Endothelial cell of umbilical vein (primary cell): Measurements from ENCODE around the gene FICD. TPM values are rescaled to one million over a fixed set of nuclear protein-coding genes. Genes with fewer than 3 reads are reported as not detected.

Experiments used
- BruUV-seq: library from RNA; stranded (reverse); fragments of 400-500 nt; replicated peaks from 2 replicates; lab custom pipeline; 2021; lab: Mats Ljungman, UMichigan
- CTCF ChIA-PET: fragments of 300-600, 350-600 bp; sonication (Branson Sonifier 250); formaldehyde crosslinking; loops from one replicate; lab custom pipeline; 2021; ENCODE audit warnings: antibody characterized with exemption, inconsistent platforms; lab: Charles Lee
- POLR2A ChIA-PET: fragments of 300-600, 350-600 bp; sonication (Branson Sonifier 250); formaldehyde crosslinking; loops from one replicate; lab custom pipeline; 2021; ENCODE audit warnings: antibody characterized with exemption, inconsistent platforms; lab: Charles Lee
- DNase-seq: peaks from one replicate; pipeline ENCODE4 v3.0.0-alpha.2; 2011; ENCODE audit warnings: low read depth, low spot score
- FAIRE-seq: peaks from 2 replicates; lab custom pipeline; 2011; peaks lifted over from hg19 to GRCh38; lab: Jason Lieb, UNC
- H2AFZ ChIP-seq: 2 replicates; pipeline ENCODE4 v1.6.0; 2012; ENCODE audit warnings: low read depth, low read length, control low read depth, inconsistent platforms
- H3K27ac ChIP-seq: 2 replicates; pipeline ENCODE4 v1.5.1; 2011; ENCODE audit warnings: low read depth, mild to moderate bottlenecking, control low read depth, low read length, moderate library complexity; ENCODE audit not compliant: insufficient read depth
- H3K27me3 ChIP-seq, 2 experiments: 2 replicates each; pipeline versions ENCODE4 v1.6.0 to v1.6.1; 2011; ENCODE audit warnings: low read length in 2 of 2, mixed read lengths in 1 of 2; ENCODE audit not compliant: control insufficient read depth in 2 of 2, insufficient read depth in 2 of 2
- H3K36me3 ChIP-seq, 2 experiments: 2 replicates in 1 of 2; 3 replicates in 1 of 2; pipeline ENCODE4 v1.5.1; 2011; ENCODE audit warnings: low read length in 2 of 2, mild to moderate bottlenecking in 1 of 2, moderate library complexity in 1 of 2; ENCODE audit not compliant: control insufficient read depth in 2 of 2, insufficient read depth in 2 of 2; ENCODE audit errors: extremely low read depth in 1 of 2
- H3K4me1 ChIP-seq: 3 replicates; pipeline ENCODE4 v1.5.1; 2011; ENCODE audit warnings: mild to moderate bottlenecking, low read length; ENCODE audit not compliant: control insufficient read depth, insufficient read depth; ENCODE audit errors: extremely low read depth
- H3K4me2 ChIP-seq: 2 replicates; pipeline ENCODE4 v1.6.1; 2011; ENCODE audit warnings: low read length, control low read depth, mixed read lengths; ENCODE audit not compliant: insufficient read depth
- H3K4me3 ChIP-seq, 3 experiments: fragments of 200-600 bp in 1 of 3; sonication (generic), shearing (Covaris generic) in 1 of 3; replicated peaks in 1 of 3; 2 replicates each; pipeline ENCODE4 v1.5.1; 2011 to 2016; ENCODE audit warnings: control low read depth in 3 of 3, low read length in 3 of 3, mild to moderate bottlenecking in 2 of 3, inconsistent platforms in 1 of 3, low read depth in 1 of 3, moderate library complexity in 1 of 3; ENCODE audit not compliant: insufficient read depth in 1 of 3
- H3K79me2 ChIP-seq: 2 replicates; pipeline ENCODE4 v1.6.0; 2012; ENCODE audit warnings: low read length, inconsistent platforms; ENCODE audit not compliant: control insufficient read depth, insufficient read depth
- H3K9ac ChIP-seq: replicated peaks from 2 replicates; pipeline ENCODE3; 2011; ENCODE audit warnings: low read length, control low read depth; ENCODE audit not compliant: insufficient read depth; ENCODE audit errors: extremely low read depth
- H3K9me1 ChIP-seq: replicated peaks from 3 replicates; pipeline ENCODE4 v1.6.0; 2011; ENCODE audit warnings: mild to moderate bottlenecking, low read length; ENCODE audit not compliant: control insufficient read depth, insufficient read depth; ENCODE audit errors: extremely low read depth
- H3K9me3 ChIP-seq: replicated peaks from 2 replicates; pipeline ENCODE4 v1.5.1; 2012; ENCODE audit warnings: low read length, inconsistent platforms; ENCODE audit not compliant: control insufficient read depth, insufficient read depth
- H4K20me1 ChIP-seq: replicated peaks from 2 replicates; pipeline ENCODE3; 2011; ENCODE audit warnings: mild to moderate bottlenecking, low read length; ENCODE audit not compliant: control insufficient read depth, insufficient read depth; ENCODE audit errors: extremely low read depth
- EZH2 ChIP-seq: IDR thresholded peaks from 2 replicates; pipeline ENCODE4 v1.6.1; 2012; ENCODE audit warnings: borderline replicate concordance, low read depth, mild to moderate bottlenecking, moderate library complexity, low read length, inconsistent platforms; ENCODE audit not compliant: severe bottlenecking
- FOS ChIP-seq: IDR thresholded peaks from 2 replicates; pipeline ENCODE4 v1.6.1; 2011; ENCODE audit warnings: mild to moderate bottlenecking, low read length, moderate library complexity, borderline replicate concordance; ENCODE audit not compliant: insufficient read depth
- GATA2 ChIP-seq: IDR thresholded peaks from 2 replicates; pipeline ENCODE4 v1.7.0; 2011; ENCODE audit warnings: low read depth, mild to moderate bottlenecking, moderate library complexity, mixed read lengths, low read length; ENCODE audit not compliant: insufficient read length, insufficient read depth
- JUN ChIP-seq: IDR thresholded peaks from 2 replicates; pipeline ENCODE4 v1.6.1; 2011; ENCODE audit warnings: borderline replicate concordance, low read depth; ENCODE audit not compliant: insufficient read length, insufficient read depth
- MYC ChIP-seq: IDR thresholded peaks from one replicate; pipeline ENCODE4 v1.6.1; 2011; ENCODE audit warnings: mild to moderate bottlenecking, low read depth, low read length
- POLR2A ChIP-seq: IDR thresholded peaks from 2 replicates; pipeline ENCODE4 v1.6.1; 2012; ENCODE audit warnings: low read depth, mild to moderate bottlenecking, control low read depth, low read length
- POLR2AphosphoS5 ChIP-seq: IDR thresholded peaks from 2 replicates; pipeline ENCODE4 v1.6.1; 2012; ENCODE audit warnings: low read depth, mild to moderate bottlenecking, control low read depth, low read length, moderate library complexity; ENCODE audit not compliant: insufficient read depth
- dilution Hi-C: fragments of 300-500 bp; cut with MboI; formaldehyde crosslinking; loops from one replicate; pipeline ENCODE4 v1.15.0; 2019; ENCODE audit warnings: low sequenced_read_pairs; ENCODE audit not compliant: extremely low pct_ligation_motif_present
- intact Hi-C: fragments of 100-400 bp; cut with micrococcal nuclease; formaldehyde crosslinking; loops from one replicate; pipeline ENCODE4 v1.10.0; 2022
- polyA plus RNA-seq, 4 experiments: library from polyadenylated mRNA; depleted of rRNA in 3 of 4; stranded (reverse) in 3 of 4; unstranded in 1 of 4; fragments of >200 nt; gene quantifications; 2 replicates each; pipeline versions ENCODE4 v1.2.1 to v1.2.3, GENCODE V29; 2011 to 2012; ENCODE audit warnings: missing spikeins in 1 of 4
- total RNA-seq: library from RNA; stranded (reverse); gene quantifications from 2 replicates; pipeline ENCODE4 v1.2.3, GENCODE V29; 2021
- TF ChIP-seq, protein P1 (sequence below), 2 donors: IDR thresholded peaks; 1 replicate in 1 of 2; 2 replicates in 1 of 2; pipeline ENCODE4 v1.5.1; 2011; ENCODE audit warnings: low read length in 2 of 2, mild to moderate bottlenecking in 2 of 2, moderate library complexity in 2 of 2, control low read depth in 1 of 2, inconsistent platforms in 1 of 2, low read depth in 1 of 2; ENCODE audit not compliant: insufficient read depth in 1 of 2; ENCODE audit errors: extremely low read depth in 1 of 2
- TF ChIP-seq, protein P2 (sequence below): IDR thresholded peaks from 2 replicates; pipeline ENCODE4 v1.6.1; 2011; ENCODE audit not compliant: insufficient read depth, insufficient read length

FICD gene
- total and polyA plus RNA-seq, 2 donors (not counting 3 experiments of a cell fraction or from before 2014, with no cell fraction given): 3.9 to 6.1 TPM

DNA sequence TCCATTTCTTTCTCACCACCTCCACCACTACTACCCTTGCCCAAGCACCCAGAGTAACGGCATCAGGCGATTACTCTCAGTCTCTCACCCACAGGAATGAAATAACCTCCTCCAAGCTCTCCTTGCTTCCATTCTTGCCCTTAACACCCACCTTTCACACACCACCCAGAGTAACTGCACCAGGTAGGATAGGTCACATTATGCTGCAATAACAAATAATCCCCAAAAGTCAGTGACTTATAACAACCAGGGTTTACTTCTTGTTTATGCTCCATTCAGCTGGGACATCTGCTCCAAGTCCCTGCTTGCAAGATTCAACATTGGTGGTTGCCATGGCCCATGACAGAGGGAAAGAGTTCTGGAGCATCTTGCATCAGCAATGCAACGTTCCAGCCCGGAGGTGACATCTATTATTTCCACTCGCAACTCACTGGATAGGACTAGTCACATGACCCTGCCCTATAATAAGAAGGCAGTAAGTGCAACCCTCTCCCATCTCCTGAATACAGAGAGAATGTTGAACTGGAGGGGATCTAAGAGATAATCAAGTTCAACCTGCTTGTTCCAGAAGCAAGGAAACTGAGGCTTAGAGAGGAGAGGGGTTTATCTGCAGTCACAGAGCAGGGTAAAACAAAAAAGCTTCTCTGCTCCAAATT is 41.5 kb upstream of the FICD start:
- H2AFZ ChIP-seq: no peak overlapping the region
- H3K9me1 ChIP-seq: no peaks in the 10 kb centered on the region
- intact Hi-C loops (no loop called here), dilution Hi-C loops (no loop called here)
- no peaks in the 10 kb centered on the region for H4K20me1 ChIP-seq
- no peaks in the 10 kb centered on the region for H3K79me2 ChIP-seq
- no peak overlapping the region for H3K4me3 ChIP-seq
- no peaks in the 10 kb centered on the region for H3K36me3 ChIP-seq
- H3K27ac ChIP-seq: no peak overlapping the region
- DNase-seq (no peak), FAIRE-seq (no peak)
- CTCF ChIA-PET: interaction anchor here (1.7 kb wide), 1 partner anchor 20 kb away, joined by 3 read pairs; no protein-coding TSS in a partner anchor
- no peak overlapping the region for H3K4me2 ChIP-seq
- no TSS peak for BruUV-seq
- TF ChIP-seq, protein P1, sequence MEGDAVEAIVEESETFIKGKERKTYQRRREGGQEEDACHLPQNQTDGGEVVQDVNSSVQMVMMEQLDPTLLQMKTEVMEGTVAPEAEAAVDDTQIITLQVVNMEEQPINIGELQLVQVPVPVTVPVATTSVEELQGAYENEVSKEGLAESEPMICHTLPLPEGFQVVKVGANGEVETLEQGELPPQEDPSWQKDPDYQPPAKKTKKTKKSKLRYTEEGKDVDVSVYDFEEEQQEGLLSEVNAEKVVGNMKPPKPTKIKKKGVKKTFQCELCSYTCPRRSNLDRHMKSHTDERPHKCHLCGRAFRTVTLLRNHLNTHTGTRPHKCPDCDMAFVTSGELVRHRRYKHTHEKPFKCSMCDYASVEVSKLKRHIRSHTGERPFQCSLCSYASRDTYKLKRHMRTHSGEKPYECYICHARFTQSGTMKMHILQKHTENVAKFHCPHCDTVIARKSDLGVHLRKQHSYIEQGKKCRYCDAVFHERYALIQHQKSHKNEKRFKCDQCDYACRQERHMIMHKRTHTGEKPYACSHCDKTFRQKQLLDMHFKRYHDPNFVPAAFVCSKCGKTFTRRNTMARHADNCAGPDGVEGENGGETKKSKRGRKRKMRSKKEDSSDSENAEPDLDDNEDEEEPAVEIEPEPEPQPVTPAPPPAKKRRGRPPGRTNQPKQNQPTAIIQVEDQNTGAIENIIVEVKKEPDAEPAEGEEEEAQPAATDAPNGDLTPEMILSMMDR (IDR thresholded peaks at IDR 0.05; ENCODE audit: extremely low read depth in 1 of 2, insufficient read depth in 1 of 2, low read depth in 1 of 2, low read length in 2 of 2): no peak
- TF ChIP-seq POLR2AphosphoS5: no peak
- TF ChIP-seq POLR2A: no peak
- TF ChIP-seq, protein P2, sequence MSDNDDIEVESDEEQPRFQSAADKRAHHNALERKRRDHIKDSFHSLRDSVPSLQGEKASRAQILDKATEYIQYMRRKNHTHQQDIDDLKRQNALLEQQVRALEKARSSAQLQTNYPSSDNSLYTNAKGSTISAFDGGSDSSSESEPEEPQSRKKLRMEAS: no peak
- no peak for TF ChIP-seq GATA2
- no peak for TF ChIP-seq FOS
- TF ChIP-seq JUN: no peak
- TF ChIP-seq EZH2: no peak
- no peak for TF ChIP-seq MYC
- H3K27me3 ChIP-seq: no peaks in the 10 kb centered on the region
- H3K9me3 ChIP-seq: no peaks in the 10 kb centered on the region
- no peak overlapping the region for H3K9ac ChIP-seq
- POLR2A ChIA-PET: no interaction called here
- H3K4me1 ChIP-seq: no peaks in the 10 kb centered on the region
